ENCODE measurements around the gene TTLL4. TPM values are rescaled to one million over a fixed set of nuclear protein-coding genes. Genes with fewer than 3 reads are reported as not detected.

TTLL4 gene
- total and polyA plus RNA-seq, 2 experiments from 2014 or later = 53.5 to 77.8 TPM

- Histone ChIP-seq H3K4me1 (ENCODE audit: insufficient read depth) (no peaks in the 10 kb centered on the region), H3K36me3 (ENCODE audit: insufficient read depth) (peaks cover 37% of the 10 kb centered on the region), H3K27ac (ENCODE audit: low read depth) (no peak overlapping the region), H3K79me2 (replicated peaks; ENCODE audit: insufficient read depth) (no peaks in the 10 kb centered on the region), H3K9me2 (ENCODE audit: insufficient read depth) (no peaks in the 10 kb centered on the region), H3F3A (replicated peaks; ENCODE audit: low read depth) (no peaks in the 10 kb centered on the region), H3K4me2 (no peak overlapping the region), H4K20me1 (replicated peaks; ENCODE audit: insufficient read depth) (peaks cover 23% of the 10 kb centered on the region), H2AFZ (no peak overlapping the region), H3K27me3 (ENCODE audit: insufficient read depth) (no peaks in the 10 kb centered on the region), H3K4me3 (no peak overlapping the region)
- DNase-seq (ENCODE audit: low spot score) (no peak), ATAC-seq (no peak)
- no peak for TF ChIP-seq EZH2phosphoT487 (IDR thresholded peaks at IDR 0.05; ENCODE audit: unreplicated experiment)
- TF ChIP-seq ZNF331 (CRISPR knock-in tag; IDR thresholded peaks at IDR 0.05; ENCODE audit: low read depth) = no peak
- TF ChIP-seq REST (IDR thresholded peaks at IDR 0.05; ENCODE audit: unreplicated experiment) = no peak
- TF ChIP-seq EZH2 (IDR thresholded peaks at IDR 0.05; ENCODE audit: low read depth, unreplicated experiment) = no peak
- no peak for TF ChIP-seq ZNF114 (CRISPR knock-in tag; IDR thresholded peaks at IDR 0.05)
- no peak for TF ChIP-seq JUNB (IDR thresholded peaks at IDR 0.05; ENCODE audit: unreplicated experiment)
- no peak for TF ChIP-seq STAT1 (IDR thresholded peaks at IDR 0.05; ENCODE audit: unreplicated experiment)
- TF ChIP-seq ZNF462 (CRISPR knock-in tag; IDR thresholded peaks at IDR 0.05) = no peak
- TF ChIP-seq CTCF (conservative IDR thresholded peaks at IDR 0.05; ENCODE audit: low read depth in 2 of 2) = no peak
- TF ChIP-seq POLR2AphosphoS5 (IDR thresholded peaks at IDR 0.05; ENCODE audit: low read depth) = no peak
- no peak for TF ChIP-seq NANOG (IDR thresholded peaks at IDR 0.05; ENCODE audit: borderline replicate concordance)
- TF ChIP-seq ETS1 (IDR thresholded peaks at IDR 0.05) = no peak
- no peak overlapping the region for H3K4me3 Mint-ChIP-seq
- no peaks in the 10 kb centered on the region for H3K9me3 Mint-ChIP-seq
- H3K27me3 Mint-ChIP-seq (ENCODE audit: insufficient read depth, low read depth, poor library complexity) = peaks cover 2% of the 10 kb centered on the region
- H3K36me3 Mint-ChIP-seq (ENCODE audit: low read depth) = peaks cover 73% of the 10 kb centered on the region
- H3K27ac Mint-ChIP-seq = no peak overlapping the region
- H3K4me1 Mint-ChIP-seq = peaks cover 4% of the 10 kb centered on the region; the same call in 1 of the 3 replicates
These were observed 32.4 kb downstream of the TTLL4 start for GRCh38 chr2:218743068-218743467.

Data from GM23338 (cell line).